Ovary (tissue), 3 donors: ENCODE measurements around the gene SRCIN1.

Experiments
- CTCF ChIP-seq, 3 donors: fragments of 450-650 bp in 2 of 3; fragments of 200-600 bp in 1 of 3; IDR thresholded peaks; one replicate each; pipeline versions ENCODE4 v1.5.1 to v1.8.0; 2016 to 2022; ENCODE audit warnings: antibody characterized with exemption in 3 of 3, mild to moderate bottlenecking in 1 of 3
- POLR2A ChIP-seq: fragments of 450-650 bp; IDR thresholded peaks from one replicate; pipeline ENCODE4 v1.6.1; 2017; ENCODE audit warnings: antibody characterized with exemption, mild to moderate bottlenecking, moderate library complexity
- donor health status: DM: no; HTN: no; CAD: no.

GRCh38 chr17:38600416-38600815 is 5.3 kb downstream of the SRCIN1 start:
- TF ChIP-seq CTCF (IDR thresholded peaks at IDR 0.05) (no peak), POLR2A (no peak)
